HG03439 (cell line): ENCODE measurements around the gene NLGN4X.
"Not testable (repeated sequence)": the region's sequence is repeated elsewhere in the genome, so short reads cannot be mapped to it uniquely, and the experiment has no call there.

Experiments
- ATAC-seq: cut with Tn5 transposase; IDR thresholded peaks from one replicate; pipeline ENCODE4 v1.9.1; 2021; ENCODE audit warnings: mild to moderate bottlenecking, moderate library complexity; ENCODE audit not compliant: unreplicated experiment

NLGN4X gene

GRCh38 chrX:6015423-6015822 lies 213.2 kb downstream of the NLGN4X start:
- ATAC-seq: no peak

GRCh38 chrX:6012357-6012756 lies 216.3 kb downstream of the NLGN4X start:
- no peak for ATAC-seq

GRCh38 chrX:6005856-6006255 lies 222.8 kb downstream of the NLGN4X start:
- ATAC-seq: no peak

- ATAC-seq: no peak
Measured at GRCh38 chrX:6004529-6004928, 224.1 kb downstream of the NLGN4X start.

- ATAC-seq: no peak
Measured at GRCh38 chrX:6002056-6002455, 226.6 kb downstream of the NLGN4X start.

- ATAC-seq: no peak
Measured at GRCh38 chrX:5998901-5999300, 229.8 kb downstream of the NLGN4X start.

- ATAC-seq: no peak
Measured at GRCh38 chrX:5998456-5998855, 230.2 kb downstream of the NLGN4X start.

- ATAC-seq: no peak
Measured at GRCh38 chrX:5991393-5991792, 237.3 kb downstream of the NLGN4X start.

GRCh38 chrX:5979338-5979737 lies 249.3 kb downstream of the NLGN4X start:
- no peak for ATAC-seq

GRCh38 chrX:5976332-5976731 lies 252.3 kb downstream of the NLGN4X start:
- no peak for ATAC-seq

- no peak for ATAC-seq
Measured at GRCh38 chrX:5971300-5971699, 257.4 kb downstream of the NLGN4X start.

- no peak for ATAC-seq
Measured at GRCh38 chrX:5965406-5965805, 263.3 kb downstream of the NLGN4X start.

GRCh38 chrX:5959286-5959685 lies 269.4 kb downstream of the NLGN4X start:
- no peak for ATAC-seq

GRCh38 chrX:5958523-5958922 lies 270.1 kb downstream of the NLGN4X start:
- ATAC-seq: no peak

- ATAC-seq: no peak
Measured at GRCh38 chrX:5957506-5957905, 271.2 kb downstream of the NLGN4X start.

GRCh38 chrX:5936438-5936837 lies 292.2 kb downstream of the NLGN4X start:
- no peak for ATAC-seq

- no peak for ATAC-seq
Measured at GRCh38 chrX:5928224-5928623, 300.4 kb downstream of the NLGN4X start.

- no peak for ATAC-seq
Measured at GRCh38 chrX:5916945-5917344, 311.7 kb downstream of the NLGN4X start.

- ATAC-seq: no peak
Measured at GRCh38 chrX:5915783-5916182, 312.9 kb downstream of the NLGN4X start.

GRCh38 chrX:5907207-5907606 lies 321.5 kb downstream of the NLGN4X start:
- no peak for ATAC-seq

GRCh38 chrX:5903586-5904190 lies 325.0 kb downstream of the NLGN4X start:
- not testable (repeated sequence) for ATAC-seq

GRCh38 chrX:5898463-5898862 lies 330.2 kb downstream of the NLGN4X start:
- ATAC-seq: no peak

GRCh38 chrX:5891378-5891777 lies 337.3 kb downstream of the NLGN4X start:
- ATAC-seq: no peak
